Measurements from ENCODE around the gene PROSER3.

DNA sequence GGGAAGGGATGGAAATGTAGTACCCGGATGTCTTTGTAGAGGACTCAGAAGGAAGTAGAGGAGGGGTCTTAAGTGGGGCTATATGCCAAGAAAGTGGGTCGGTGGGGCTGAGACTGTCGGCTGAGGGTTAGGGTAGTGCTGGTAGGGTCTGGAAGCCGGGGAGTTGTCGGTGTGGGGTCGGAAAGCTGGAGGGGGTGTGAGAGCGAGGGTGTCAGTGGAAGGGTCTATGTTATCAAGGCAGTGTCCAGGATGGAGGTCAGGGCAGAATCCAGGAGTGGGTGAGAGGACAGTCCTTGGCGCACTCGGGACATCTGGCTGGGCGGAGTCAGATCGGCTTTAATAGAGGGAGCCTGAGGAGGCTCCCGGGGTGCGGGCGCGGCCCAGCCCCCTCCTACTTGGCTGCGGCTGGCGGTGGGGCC, 2.8 kb upstream of the PROSER3 start:
- TF ChIP-seq, protein P1, sequence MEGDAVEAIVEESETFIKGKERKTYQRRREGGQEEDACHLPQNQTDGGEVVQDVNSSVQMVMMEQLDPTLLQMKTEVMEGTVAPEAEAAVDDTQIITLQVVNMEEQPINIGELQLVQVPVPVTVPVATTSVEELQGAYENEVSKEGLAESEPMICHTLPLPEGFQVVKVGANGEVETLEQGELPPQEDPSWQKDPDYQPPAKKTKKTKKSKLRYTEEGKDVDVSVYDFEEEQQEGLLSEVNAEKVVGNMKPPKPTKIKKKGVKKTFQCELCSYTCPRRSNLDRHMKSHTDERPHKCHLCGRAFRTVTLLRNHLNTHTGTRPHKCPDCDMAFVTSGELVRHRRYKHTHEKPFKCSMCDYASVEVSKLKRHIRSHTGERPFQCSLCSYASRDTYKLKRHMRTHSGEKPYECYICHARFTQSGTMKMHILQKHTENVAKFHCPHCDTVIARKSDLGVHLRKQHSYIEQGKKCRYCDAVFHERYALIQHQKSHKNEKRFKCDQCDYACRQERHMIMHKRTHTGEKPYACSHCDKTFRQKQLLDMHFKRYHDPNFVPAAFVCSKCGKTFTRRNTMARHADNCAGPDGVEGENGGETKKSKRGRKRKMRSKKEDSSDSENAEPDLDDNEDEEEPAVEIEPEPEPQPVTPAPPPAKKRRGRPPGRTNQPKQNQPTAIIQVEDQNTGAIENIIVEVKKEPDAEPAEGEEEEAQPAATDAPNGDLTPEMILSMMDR (IDR thresholded peaks at IDR 0.05; ENCODE audit: low read length) = no peak
- TF ChIP-seq EZH2 (IDR thresholded peaks at IDR 0.05; ENCODE audit: borderline replicate concordance, low read length) = no peak

All from OCI-LY1 (cell line).